HG03439 (cell line): Measurements from ENCODE around the gene ATP1A3.

Experiments used
- ATAC-seq: cut with Tn5 transposase; IDR thresholded peaks from one replicate; pipeline ENCODE4 v1.9.1; 2021; ENCODE audit warnings: mild to moderate bottlenecking, moderate library complexity; ENCODE audit not compliant: unreplicated experiment

The ATP1A3 gene

DNA sequence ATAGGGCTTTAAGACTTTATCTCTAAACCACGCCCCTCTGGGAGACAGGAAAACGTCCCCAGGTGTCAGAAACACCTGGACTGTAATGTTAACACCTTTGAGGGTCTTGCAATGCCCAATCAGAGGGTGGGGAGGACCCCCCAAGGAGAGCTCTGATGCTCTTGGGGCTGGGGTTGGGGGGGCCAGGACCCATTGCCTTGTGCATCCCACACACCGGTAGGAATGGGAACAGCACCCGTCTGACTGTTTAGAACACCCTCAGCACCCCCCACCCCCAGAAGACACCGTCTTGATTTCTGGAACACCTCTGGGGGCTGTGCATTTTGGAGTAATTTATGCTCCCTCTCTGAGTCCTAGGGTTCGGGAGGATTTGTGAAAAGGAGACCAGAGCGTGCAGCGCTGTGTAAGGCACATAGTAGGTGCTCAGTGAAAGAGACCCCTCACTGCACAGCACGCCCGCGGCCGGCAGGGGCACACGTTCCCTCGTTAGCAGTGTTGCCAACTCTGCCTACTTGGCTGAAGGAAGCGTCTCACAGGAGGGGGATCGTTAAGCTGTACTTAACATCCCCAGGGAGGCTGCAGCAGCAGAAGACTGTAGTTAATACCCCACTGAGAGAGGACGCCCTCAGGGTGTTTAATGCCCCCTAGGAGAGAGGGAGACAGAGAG is 63.0 kb downstream of the ATP1A3 start:
- ATAC-seq = no peak

DNA sequence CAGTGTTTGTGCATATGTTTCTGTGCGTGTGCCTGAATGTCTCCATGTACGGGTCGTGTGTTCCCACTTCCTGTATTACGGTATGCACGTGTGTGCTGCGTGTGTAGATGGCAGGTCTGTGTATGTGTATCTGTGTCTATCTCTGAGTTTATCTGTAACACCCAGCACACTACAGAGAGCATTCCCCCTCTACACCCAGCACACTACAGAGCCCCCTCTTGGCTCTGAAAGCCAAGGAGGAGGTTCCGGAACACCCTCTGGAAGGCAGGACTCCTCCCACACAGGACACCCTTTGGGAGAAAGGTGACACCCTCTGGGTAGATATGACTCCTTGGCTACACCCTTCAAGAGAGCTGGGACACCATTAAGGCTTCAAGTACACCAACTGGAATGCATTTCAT is 63.7 kb downstream of the ATP1A3 start:
- no peak for ATAC-seq

DNA sequence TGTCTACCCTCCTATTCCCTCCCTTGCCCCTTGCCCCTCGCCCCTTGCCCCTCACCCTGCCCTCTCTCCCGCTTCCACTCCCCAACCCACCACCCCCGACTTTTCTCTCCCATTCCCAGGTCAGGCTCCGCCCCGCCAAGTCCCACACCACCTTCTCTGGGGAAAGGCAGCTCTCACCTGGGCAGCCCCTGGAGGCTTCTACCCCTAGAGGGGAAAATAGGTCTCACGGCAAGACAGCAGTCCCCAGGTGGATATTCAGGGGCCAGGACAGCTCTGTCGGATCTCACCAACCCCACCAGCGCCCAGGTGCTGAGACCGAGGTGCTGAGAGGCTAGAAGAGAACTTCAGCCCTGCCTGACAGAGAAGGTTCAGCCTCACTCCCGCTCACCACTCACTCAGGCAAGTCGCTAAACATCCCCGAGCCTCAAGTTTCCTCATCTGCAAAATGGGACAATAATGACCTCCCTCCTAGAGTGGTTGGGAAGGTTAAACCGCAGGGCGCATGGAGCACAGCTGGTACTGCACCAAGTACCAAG is 64.4 kb downstream of the ATP1A3 start:
- no peak for ATAC-seq

DNA sequence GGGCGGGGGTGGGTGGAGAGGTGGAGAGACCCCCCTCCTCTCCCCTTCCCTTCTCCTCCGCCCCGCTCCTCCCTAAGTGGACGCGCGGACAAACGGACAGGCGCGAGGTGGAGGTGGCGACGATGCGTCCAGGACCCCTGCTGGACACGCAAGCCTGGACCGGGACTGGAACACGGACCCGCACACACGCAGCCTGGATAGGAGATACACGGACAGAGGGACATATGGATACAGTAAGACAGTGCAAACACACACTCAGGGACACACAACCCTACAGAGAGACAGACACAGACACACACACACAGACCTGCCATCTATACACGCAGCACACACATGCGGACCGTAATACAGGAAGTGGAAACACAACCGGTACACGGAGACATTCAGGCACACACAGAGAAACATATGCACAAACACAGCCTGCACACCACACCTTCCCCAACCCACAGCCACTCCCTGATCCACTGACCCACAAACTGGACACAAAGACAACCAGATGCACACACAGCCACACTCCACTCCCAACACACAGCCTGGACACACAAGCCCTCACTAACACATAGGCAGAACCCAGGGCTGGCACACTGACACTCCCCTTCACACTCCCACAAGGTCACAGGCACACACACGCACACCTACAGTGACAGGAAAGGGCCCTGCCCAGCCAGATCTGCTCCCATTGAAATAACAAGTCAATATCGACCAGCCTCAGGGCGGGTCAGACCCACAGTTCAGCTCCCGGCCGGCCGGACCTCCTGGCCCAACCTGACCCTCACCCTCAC is 65.1 kb downstream of the ATP1A3 start:
- no peak for ATAC-seq

DNA sequence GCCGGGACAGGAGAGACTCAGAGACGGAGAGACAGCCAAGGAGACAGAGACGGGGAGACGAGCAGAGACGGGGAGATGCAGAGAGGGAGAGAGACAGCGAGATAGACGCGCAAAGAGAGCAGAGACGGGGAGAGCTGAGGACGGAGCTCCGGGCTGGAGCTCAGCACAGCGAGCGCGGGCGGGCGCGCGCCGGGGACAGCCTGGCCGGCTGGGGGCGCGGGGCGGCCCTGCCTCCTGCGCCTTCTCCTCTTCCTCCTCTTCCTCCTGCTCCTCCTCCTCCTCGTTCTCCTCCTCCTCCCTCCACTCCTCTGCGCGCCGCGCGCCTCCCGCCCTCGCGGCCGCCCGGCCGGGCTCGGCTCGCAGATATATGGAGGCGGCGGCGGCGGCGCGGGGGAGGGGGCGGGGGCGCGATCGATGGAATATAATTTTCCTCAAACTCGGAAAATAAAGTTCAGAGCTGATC is 65.8 kb downstream of the ATP1A3 start, which contains the start of gene ERFL:
TSS of gene ERFL (minus strand) at position 229 of the 463 bp plus-strand sequence. CDS start 15,530 bp downstream, outside the sequence.
- ATAC-seq = no peak

DNA sequence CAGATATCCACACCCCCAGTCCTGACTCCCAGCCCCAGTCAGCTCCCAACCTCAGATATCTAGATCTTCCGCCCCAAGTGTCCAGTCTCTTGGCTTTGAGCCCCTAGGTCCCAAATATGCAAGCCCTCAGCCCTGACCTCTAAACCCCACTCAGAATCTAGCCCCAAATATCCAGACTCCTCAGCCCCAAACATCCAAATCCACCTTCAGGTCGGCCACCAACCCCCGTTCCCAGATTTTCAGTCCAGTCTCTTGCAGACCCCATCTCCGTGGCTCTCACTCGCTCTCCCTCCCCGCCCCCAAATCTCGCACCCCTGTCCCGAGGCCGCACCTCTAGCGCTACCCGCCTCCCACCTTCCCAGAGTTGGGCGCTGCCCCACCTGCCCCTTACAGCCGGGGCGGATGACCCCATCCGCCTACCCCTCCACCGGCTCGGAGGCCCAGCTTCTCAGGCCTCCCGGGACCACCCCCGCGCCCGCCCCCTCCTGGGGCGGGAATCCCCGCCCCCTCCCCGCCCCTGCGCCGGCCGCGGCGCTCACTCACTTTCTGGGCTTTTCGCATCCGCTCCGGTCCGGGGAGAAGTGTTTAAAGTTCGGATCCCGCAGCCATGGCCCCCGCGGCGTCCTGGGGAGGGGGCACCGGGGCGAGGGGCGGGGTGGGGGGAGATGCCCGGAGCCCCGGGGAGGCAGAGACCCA is 66.4 kb downstream of the ATP1A3 start:
- ATAC-seq = no peak

DNA sequence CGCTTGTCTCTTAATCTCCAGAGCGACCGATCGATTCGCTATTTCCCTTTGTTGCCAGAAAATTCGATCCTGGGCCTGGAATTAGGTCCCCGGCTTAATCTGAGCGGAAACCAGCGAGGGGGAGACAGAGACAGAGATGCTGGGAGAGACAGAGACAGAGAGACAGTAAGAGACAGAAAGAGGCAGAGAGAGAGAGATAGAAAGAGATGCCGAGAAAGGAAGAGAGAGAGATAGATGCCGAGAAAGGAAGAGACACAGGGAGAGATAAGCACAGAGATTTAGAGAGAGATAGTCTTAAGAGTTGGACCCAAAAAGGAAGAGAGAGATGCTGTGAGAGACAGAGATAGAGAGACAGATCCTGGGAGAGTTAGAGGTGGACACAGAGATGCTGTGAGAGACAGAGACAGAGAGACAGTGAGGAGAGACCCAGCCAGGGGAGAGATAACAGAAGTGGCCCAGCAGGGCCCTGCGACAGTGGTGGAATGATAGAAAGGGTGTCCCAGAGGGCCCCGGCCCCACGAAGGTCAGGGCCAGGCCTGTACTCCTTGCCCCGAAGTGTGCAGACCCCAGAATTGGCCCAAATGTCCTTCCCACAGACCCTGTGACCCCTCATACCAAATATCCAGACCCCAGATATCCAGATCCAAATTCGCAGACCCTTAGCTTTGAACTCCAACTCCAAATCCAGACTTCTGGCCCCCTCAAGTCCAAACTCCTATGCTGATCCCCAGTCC is 67.1 kb downstream of the ATP1A3 start:
- no peak for ATAC-seq

DNA sequence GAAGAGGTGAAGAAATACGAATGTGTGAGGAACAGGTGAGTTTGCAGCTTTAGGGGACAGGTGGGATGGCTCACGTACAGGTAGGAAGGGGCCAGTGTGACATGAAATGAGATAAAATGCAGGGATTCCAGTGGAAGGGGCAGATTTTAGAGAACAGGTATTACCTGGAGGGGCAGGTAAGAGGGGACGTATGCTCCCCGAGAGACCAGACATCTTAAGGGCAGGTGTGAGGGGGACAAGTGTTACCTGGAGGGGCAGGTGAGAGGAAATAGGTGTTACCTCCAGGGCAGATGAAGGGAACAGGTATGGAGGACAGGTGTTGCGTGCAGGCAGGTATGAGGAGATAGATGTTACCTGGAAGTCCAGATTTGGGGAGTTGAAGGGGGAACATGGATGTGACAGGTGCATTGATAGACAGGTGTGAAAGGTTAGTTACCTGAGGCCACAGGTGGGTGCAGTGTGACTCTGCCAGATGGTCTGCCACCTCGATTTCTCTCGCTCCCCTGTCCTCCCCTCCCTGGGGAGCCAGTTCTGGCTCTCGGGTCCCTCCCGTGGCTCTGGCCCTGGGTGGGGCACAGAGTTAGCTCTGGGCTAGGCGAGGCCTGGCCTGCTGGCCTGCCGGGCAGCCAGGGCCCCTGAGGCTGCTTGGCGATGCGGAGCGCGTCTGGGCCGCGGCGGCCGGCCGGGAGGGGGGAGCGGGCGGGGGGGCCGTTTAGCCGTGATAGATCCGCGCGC is 67.8 kb downstream of the ATP1A3 start:
- ATAC-seq = no peak

DNA sequence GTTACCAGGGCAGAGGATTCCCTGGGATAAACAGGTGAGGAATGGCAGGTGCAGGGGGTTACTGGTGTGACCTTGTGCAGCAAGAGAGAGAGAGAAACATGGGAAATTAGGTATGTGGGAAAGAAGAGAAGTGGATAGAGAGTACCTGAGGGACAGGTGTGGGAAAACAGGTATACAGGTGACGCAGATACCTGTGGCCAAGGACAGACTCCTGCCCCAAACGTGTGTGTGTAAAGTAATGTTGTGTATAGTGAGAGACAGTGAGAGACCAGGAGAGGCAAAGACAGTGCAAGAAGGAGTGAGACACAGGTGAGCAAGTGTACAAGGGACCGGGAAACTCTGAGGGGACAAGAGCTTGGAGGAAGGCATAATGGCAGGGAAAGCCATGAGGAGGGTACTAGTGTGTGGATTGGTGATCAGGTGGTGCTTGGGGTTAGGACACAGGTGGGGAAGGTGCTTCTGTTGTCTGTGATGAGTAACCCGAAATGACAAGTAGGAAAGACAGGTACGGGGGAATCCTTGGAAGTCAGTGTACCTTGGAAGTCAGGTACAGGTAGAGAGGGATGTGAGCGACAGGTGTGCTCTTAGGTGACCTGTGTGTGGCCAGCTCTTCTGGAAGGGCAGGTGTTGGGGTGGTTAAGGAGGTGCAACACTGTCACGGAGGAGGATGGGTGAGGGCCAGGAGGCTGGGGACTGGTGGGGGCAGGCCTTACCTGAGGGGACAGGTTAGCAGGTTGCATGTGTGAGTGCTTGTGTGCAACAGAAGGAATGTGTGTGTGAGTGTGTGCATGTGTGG is 68.6 kb downstream of the ATP1A3 start:
- ATAC-seq = no peak

DNA sequence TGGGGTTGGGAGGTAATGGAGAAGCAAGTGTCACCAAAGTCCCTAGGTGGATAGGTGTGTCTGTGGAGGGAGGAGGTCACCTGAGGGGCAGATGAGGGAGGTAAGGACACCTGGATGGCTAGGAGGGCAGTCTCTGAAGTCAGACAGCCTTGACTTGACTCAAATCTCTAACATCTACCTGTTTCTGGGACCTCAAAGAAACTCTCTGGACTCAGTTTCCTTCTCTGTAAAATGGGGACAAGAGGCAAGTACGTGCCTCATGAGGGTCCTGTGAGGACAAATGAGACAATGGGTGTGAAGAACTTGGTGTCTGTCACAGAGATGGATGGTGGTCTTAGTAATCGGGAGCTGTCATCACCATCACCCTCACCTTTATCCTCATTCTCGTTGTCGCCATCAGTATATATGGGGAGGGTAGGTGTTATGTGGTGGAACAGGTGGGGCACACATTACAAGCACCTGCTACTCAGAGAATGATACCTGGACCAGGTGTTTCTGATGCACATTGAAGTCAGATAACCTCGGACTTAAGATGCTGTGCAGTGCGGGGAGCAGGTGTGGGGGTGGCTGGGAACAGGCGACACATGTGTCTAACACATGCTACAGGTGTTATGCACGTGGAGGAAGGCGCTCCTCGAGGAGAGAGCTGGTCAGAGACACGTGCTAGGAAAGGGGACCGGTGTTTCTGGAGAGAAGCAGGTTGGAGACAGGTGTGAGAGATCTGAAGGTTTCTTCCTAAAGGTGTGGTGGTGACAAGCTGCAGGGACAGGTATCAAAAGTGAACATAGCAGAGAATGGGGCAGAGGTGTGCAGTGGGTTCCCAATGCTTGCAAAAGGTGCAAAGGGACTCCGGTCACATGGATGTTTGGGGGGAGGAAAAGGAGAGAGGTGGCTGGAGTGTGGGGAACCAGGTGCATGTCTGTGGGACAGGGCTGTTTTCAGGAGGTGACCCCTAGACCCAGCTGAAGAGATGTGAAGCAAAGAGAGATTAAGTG is 69.6 kb downstream of the ATP1A3 start:
- ATAC-seq = no peak

DNA sequence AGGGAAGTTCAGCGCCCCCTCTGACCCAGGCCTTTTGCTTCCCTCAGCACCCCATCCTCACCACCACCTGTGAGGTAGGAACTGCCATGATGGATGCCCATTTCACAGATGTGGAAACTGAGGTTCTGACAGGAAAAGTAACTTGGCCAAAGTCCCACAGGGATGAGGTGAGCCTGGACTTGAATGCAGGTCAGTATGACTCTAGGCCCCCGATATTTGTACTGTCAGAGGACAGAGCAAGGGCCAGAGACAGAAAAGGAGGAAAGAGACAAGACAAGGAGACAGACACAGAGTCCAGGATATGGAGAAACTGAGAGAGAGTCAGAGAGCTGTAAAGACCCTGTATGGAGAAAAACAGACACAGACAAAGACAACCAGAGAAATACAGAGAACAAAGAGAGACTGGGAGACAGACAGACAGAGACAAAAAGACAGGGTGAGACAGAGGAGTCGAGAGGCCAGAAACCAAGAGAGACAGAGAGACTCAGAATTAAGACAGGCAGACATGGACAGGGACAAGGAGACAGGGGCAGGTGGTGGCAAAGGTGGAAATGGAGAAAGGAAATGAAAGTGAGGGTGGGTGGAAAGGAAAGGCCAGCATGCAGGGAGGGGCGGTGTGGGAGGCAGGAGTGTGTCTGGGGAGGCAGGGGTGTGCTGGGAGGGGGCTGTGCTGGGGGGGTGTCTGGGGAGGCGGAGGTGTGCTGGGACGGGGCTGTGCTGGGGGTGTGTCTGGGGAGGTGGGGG is 70.8 kb downstream of the ATP1A3 start:
- no peak for ATAC-seq

DNA sequence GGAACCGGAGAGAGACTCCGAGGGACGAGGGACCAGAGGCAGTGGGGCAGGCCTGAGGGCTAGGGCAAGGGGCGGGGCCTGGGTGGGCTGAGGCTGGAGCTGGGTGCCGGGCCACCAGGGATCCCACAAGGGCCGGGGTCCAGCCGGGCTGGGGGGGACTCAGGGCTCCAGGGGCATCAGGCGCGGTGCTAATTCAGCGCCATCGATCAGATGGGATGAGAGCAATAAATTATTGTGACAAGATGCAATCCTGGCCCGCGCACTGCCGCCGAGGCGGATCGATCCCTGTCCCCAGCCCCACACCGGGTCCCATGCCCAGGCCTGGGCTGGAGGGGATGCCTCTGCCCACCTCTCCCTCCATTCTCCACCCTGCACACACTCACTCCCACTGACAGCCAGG is 71.4 kb downstream of the ATP1A3 start:
- no peak for ATAC-seq

DNA sequence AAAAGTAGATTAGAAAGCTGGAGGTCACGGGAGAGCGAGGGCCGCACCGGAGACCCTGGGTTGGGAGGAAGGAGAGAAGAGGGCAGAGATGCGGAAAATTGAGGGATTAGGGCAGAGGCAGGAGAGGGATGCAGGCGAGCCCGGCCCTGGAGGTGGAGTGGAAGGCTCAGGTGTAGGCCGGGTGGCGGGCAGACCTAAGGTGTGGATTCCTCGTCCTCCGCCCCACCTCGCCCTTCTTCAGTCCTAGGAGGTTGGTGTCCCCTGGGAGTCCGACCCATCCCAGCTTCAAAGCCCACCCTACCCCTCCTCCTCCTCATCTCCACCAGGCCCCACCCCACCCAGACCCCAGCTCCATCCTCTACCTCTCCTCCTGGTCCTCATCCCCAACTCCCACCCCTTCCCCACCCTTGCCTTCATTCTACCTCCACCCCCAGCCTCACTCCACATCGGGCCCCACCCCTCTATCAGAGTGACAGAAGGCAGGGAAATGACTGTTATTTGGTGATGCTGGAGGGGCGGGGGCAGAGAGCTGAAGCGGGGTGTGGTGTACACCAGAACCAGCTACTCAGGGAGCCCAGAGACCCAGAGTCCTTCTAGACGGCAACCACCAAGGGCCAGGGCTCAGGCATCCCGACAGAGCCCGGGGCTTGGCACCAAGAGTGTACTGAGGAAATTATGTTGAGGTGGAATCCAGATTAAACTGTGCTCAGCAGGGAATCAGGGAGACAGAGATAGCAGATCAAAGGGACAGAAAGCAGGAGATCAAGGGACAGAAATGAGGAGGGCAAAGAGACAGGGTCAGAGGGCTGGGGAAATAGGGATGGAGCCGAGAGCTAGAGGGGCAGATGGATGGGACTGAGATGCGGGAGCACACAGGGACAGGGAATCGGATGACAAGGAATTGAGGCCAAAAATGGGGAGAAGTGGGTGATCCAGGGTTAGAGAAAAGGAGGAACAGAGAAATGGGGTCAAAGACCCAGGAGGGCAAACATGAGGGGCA is 72.2 kb downstream of the ATP1A3 start:
- no peak for ATAC-seq

DNA sequence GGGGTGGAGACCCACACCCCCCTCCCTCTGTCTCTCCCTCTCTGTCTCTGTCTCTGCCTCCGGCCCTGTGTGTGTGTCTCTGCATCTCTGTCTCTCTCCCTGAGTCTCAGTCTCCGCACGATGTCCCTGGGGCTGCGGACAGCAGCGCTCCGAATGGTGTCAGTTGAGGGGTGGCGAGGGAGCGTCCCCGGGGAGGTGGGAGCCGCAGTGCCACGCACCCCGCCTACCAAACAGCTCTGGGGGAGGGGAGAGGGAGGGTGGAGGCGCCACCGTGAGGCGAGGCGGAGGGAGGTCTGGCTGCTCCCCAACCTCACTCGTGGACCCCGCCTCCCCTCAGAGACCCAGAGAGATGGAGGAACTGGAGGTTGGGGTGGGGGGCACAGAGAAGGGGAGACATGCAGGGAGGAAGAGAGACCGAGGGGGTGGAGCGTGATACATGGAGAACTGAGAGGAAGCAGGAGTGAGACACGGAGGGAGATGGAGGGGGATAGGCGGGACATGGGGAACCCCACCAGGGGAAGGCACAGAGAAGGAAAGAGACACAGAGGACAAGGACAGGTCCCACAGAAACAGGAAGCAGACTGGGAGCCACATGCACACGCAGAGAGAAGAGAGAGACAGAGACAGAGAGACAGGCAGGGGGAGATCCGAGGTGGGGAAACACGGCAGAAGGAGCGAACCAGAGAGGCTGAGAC is 73.0 kb downstream of the ATP1A3 start:
- ATAC-seq = no peak

DNA sequence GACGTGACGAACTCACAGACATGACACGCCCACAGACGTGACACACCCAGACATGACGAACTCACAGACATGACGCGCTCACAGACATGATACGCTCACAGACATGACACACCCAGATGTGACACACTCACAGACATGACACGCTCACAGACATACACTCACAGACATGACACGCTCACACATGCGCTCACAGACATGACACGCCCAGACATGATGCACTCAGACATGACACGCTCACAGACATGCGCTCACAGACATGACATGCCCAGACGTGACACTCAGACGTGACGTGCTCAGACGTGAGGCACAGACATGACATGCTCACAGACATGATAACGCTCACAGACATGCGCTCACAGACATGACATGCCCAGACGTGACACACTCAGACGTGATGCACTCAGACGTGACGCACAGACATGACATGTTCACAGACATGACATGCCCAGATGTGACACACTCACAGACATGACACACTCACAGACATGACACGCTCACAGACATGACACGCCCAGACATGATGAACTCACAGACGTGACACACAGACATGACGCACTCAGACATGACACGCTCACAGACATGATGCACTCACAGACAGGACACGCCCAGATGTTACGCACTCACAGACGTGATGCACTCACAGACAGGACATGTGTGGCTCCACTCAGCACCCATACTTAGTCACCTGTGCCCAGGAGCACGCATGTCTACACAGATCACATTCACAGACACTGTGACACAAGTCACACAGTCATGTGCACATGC is 73.9 kb downstream of the ATP1A3 start:
- ATAC-seq = no peak
